ENCODE results near the gene TGFBRAP1. TPM values are rescaled to one million over a fixed set of nuclear protein-coding genes. Genes with fewer than 3 reads are reported as not detected.
A peak's percentile ranks its signal among the peaks of the same experiment; 100 is the strongest.

TGFBRAP1 gene
- total and polyA plus RNA-seq, 4 experiments from 2014 or later = 19.9 to 27.4 (median 20.8) TPM

DNA sequence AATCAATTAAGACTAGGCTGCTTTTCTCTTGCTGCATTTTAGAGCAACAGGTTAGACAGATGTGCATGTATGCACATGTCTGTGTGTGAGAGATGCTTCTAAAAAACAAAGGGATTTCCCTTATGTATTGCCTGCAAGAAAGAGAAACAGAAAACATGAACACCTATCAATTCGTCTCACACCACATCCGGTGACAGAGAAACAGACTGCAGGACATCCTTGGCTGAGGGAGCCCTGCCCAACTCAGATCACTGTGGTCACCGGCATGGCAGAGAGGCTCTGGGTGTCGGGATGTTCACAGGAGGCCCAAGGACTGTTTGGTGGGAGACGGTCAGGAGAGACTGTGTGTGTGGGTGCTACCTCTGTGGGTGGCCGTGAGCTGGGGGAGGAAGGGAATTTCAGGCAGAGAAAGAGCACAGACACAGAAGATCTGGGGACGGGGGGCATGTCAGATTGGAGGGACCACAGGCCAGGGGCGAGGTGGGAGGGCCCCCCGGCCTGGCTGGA, 44.4 kb upstream of the TGFBRAP1 start:
- peak; percentile 22 to 52 (median 38) for DNase-seq
- Histone ChIP-seq H3K9me3 (ENCODE audit: control insufficient read depth in 1 of 2, low read length in 2 of 2) (no peaks in the 10 kb centered on the region), H3K27me3 (ENCODE audit: insufficient read depth, low read length) (no peaks in the 10 kb centered on the region), H3K36me3 (ENCODE audit: insufficient read depth, low read length) (no peaks in the 10 kb centered on the region), H3K27ac (ENCODE audit: low read depth, low read length) (no peak overlapping the region), H3K4me3 (ENCODE audit: low read length in 2 of 2) (no peak overlapping the region), H3K4me1 (ENCODE audit: insufficient read depth, low read length) (peaks cover 27% of the 10 kb centered on the region)
- intact Hi-C loops (cut with micrococcal nuclease) = no loop called here
- Mint-ChIP-seq H3K9me3 (no peaks in the 10 kb centered on the region), H3K36me3 (no peaks in the 10 kb centered on the region), H3K4me1 (peaks cover 14 to 27% (median 25%) of the 10 kb centered on the region in 4 donors), H3K4me3 (peak overlapping the region; percentile 69 to 89 (median 79)), H3K27me3 (no peaks in the 10 kb centered on the region), H3K27ac (peak overlapping the region; percentile 35 to 95 (median 83))
- POLR2A ChIA-PET (ENCODE audit: partially characterized antibody) = no interaction called here
- CTCF ChIA-PET (ENCODE audit: partially characterized antibody) = interaction anchor here (6.2 kb wide), 1 partner anchor 146 kb away, joined by 57 read pairs; no protein-coding TSS in a partner anchor

GRCh38 chr2:105373344-105373781, 43.8 kb upstream of the TGFBRAP1 start:
- Histone ChIP-seq H3K4me3 (ENCODE audit: low read length in 2 of 2) (no peak overlapping the region), H3K27ac (ENCODE audit: low read depth, low read length) (no peak overlapping the region), H3K9me3 (ENCODE audit: control insufficient read depth in 1 of 2, low read length in 2 of 2) (no peaks in the 10 kb centered on the region), H3K36me3 (ENCODE audit: insufficient read depth, low read length) (no peaks in the 10 kb centered on the region), H3K4me1 (ENCODE audit: insufficient read depth, low read length) (peaks cover 27% of the 10 kb centered on the region), H3K27me3 (ENCODE audit: insufficient read depth, low read length) (no peaks in the 10 kb centered on the region)
- intact Hi-C loops (cut with micrococcal nuclease) = no loop called here
- Mint-ChIP-seq H3K27me3 (no peaks in the 10 kb centered on the region), H3K36me3 (no peaks in the 10 kb centered on the region), H3K27ac (peak overlapping the region in 5 of 7 donors; percentile 43 to 84 (median 67)), H3K4me3 (peak overlapping the region in 2 of 8 donors; percentile 79), H3K9me3 (no peaks in the 10 kb centered on the region), H3K4me1 (peaks cover 15 to 27% (median 25%) of the 10 kb centered on the region in 4 donors)
- no peak for DNase-seq
- ChIA-PET CTCF (ENCODE audit: partially characterized antibody) (interaction anchor here (6.2 kb wide), 1 partner anchor 146 kb away, joined by 57 read pairs; no protein-coding TSS in a partner anchor), POLR2A (ENCODE audit: partially characterized antibody) (no interaction called here)

GRCh38 chr2:105371810-105372209, 42.3 kb upstream of the TGFBRAP1 start:
- no peak overlapping the region for H3K4me3 ChIP-seq (ENCODE audit: low read length in 2 of 2)
- Mint-ChIP-seq H3K27ac (peak overlapping the region in 1 of 7 donors; percentile 21), H3K9me3 (no peaks in the 10 kb centered on the region), H3K36me3 (no peaks in the 10 kb centered on the region), H3K4me1 (peaks cover 15 to 27% (median 25%) of the 10 kb centered on the region in 4 donors), H3K27me3 (no peaks in the 10 kb centered on the region), H3K4me3 (no peak overlapping the region)
- intact Hi-C loops (cut with micrococcal nuclease) = no loop called here
- no peaks in the 10 kb centered on the region for H3K36me3 ChIP-seq (ENCODE audit: insufficient read depth, low read length)
- POLR2A ChIA-PET (ENCODE audit: partially characterized antibody) = no interaction called here
- no peak for DNase-seq
- CTCF ChIA-PET (ENCODE audit: partially characterized antibody) = interaction anchor here (6.2 kb wide), 1 partner anchor 148 kb away, joined by 57 read pairs; no protein-coding TSS in a partner anchor
- H3K27me3 ChIP-seq (ENCODE audit: insufficient read depth, low read length) = no peaks in the 10 kb centered on the region
- H3K9me3 ChIP-seq (ENCODE audit: control insufficient read depth in 1 of 2, low read length in 2 of 2) = no peaks in the 10 kb centered on the region
- H3K4me1 ChIP-seq (ENCODE audit: insufficient read depth, low read length) = peaks cover 27% of the 10 kb centered on the region
- H3K27ac ChIP-seq (ENCODE audit: low read depth, low read length) = no peak overlapping the region

DNA sequence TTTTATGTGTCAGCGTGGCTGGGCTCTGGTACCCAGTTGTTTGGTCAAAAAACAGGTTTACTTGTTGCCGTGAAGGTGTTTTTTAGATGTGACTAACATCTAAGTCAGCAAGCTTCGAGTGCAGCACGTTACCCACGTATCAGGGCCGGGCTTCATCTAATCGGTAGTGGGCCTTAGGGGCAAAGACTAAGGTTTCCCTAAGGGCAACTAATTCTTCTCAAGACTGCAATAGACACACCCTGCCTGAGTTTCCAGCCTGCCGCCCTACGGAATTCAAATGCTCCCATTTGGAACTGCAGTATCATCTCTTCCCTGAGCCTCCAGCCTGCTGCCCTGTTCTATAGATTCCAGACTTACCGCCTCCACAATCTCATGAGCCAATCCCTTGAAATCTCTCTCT, 41.6 kb upstream of the TGFBRAP1 start:
- Histone ChIP-seq H3K4me3 (ENCODE audit: low read length in 2 of 2) (no peak overlapping the region), H3K36me3 (ENCODE audit: insufficient read depth, low read length) (no peaks in the 10 kb centered on the region), H3K9me3 (ENCODE audit: control insufficient read depth in 1 of 2, low read length in 2 of 2) (no peaks in the 10 kb centered on the region), H3K27me3 (ENCODE audit: insufficient read depth, low read length) (no peaks in the 10 kb centered on the region), H3K27ac (ENCODE audit: low read depth, low read length) (no peak overlapping the region), H3K4me1 (ENCODE audit: insufficient read depth, low read length) (peaks cover 27% of the 10 kb centered on the region)
- Mint-ChIP-seq H3K4me3 (no peak overlapping the region), H3K36me3 (no peaks in the 10 kb centered on the region), H3K4me1 (peaks cover 15 to 27% (median 25%) of the 10 kb centered on the region in 4 donors), H3K27me3 (no peaks in the 10 kb centered on the region), H3K9me3 (no peaks in the 10 kb centered on the region), H3K27ac (no peak overlapping the region)
- DNase-seq = no peak
- POLR2A ChIA-PET (ENCODE audit: partially characterized antibody) = no interaction called here
- CTCF ChIA-PET (ENCODE audit: partially characterized antibody) = interaction anchor here (1.3 to 6.2 kb wide), 3 partner anchors 30 to 173 kb away, joined by 3 to 57 read pairs (median 5); no protein-coding TSS in a partner anchor
- intact Hi-C loops (cut with micrococcal nuclease) = no loop called here

GRCh38 chr2:105369777-105370690, 40.5 kb upstream of the TGFBRAP1 start:
- ChIA-PET POLR2A (ENCODE audit: partially characterized antibody) (no interaction called here), CTCF (ENCODE audit: partially characterized antibody) (interaction anchor here (0.6 to 6.2 kb wide), 13 partner anchors 15 to 1173 kb away, joined by 3 to 77 read pairs (median 3); no protein-coding TSS in a partner anchor)
- Histone ChIP-seq H3K4me1 (ENCODE audit: insufficient read depth, low read length) (peaks cover 27% of the 10 kb centered on the region), H3K9me3 (ENCODE audit: control insufficient read depth in 1 of 2, low read length in 2 of 2) (no peaks in the 10 kb centered on the region), H3K27ac (ENCODE audit: low read depth, low read length) (no peak overlapping the region), H3K27me3 (ENCODE audit: insufficient read depth, low read length) (no peaks in the 10 kb centered on the region), H3K4me3 (ENCODE audit: low read length in 2 of 2) (no peak overlapping the region), H3K36me3 (ENCODE audit: insufficient read depth, low read length) (no peaks in the 10 kb centered on the region)
- Mint-ChIP-seq H3K36me3 (no peaks in the 10 kb centered on the region), H3K27ac (peak overlapping the region in 5 of 7 donors; percentile 14 to 68 (median 25)), H3K4me1 (peaks cover 15 to 27% (median 25%) of the 10 kb centered on the region in 4 donors), H3K4me3 (peak overlapping the region in 7 of 8 donors; percentile 0 to 65 (median 16)), H3K9me3 (no peaks in the 10 kb centered on the region), H3K27me3 (no peaks in the 10 kb centered on the region)
- intact Hi-C loops (cut with micrococcal nuclease) = loop anchor here (1.0 to 2.0 kb wide), 4 partner anchors 151 to 1212 kb away; no protein-coding TSS in a partner anchor
- DNase-seq = peak; percentile 77 to 85 (median 82)

DNA sequence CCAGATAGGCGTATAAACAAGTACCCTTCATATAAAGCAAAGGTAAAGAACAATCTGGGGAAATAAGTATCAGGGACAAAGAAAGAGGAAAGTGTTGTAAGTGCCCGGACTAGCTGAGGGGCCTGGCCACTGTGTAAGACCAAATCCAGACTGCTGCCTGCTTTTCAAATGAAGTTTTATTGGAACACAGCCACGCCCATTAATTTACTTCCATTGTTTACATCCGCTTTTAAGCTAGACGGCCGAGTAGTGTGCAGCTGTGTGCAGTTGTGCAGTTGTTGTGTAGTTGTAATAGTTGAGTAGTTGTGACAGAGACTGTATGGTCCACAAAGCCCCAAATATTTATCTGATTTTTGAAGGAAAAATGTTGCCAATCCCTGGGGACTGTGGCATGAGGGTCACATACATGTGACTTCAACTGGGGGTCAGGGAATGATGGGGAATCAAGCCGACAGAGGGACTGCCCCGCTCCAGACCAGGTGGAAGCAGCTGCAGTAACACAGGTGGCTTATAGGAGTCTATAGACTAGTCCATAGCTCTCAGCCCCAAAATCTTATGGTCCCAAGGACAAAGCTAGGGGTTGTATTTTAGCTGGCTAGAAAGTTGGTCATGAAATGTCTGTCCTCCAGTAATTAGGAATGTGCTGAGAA, 39.3 kb upstream of the TGFBRAP1 start:
- H3K4me3 ChIP-seq (ENCODE audit: low read length in 2 of 2) = no peak overlapping the region
- H3K9me3 Mint-ChIP-seq = no peaks in the 10 kb centered on the region
- intact Hi-C loops (cut with micrococcal nuclease) = loop anchor here (1.0 to 2.0 kb wide), 4 partner anchors 152 to 1213 kb away; no protein-coding TSS in a partner anchor
- ChIA-PET POLR2A (ENCODE audit: partially characterized antibody) (no interaction called here), CTCF (ENCODE audit: partially characterized antibody) (interaction anchor here (0.6 to 3.6 kb wide), 12 partner anchors 9 to 419 kb away, joined by 3 to 77 read pairs (median 4); no protein-coding TSS in a partner anchor)
- H3K27ac Mint-ChIP-seq = no peak overlapping the region
- H3K36me3 ChIP-seq (ENCODE audit: insufficient read depth, low read length) = no peaks in the 10 kb centered on the region
- no peaks in the 10 kb centered on the region for H3K9me3 ChIP-seq (ENCODE audit: control insufficient read depth in 1 of 2, low read length in 2 of 2)
- no peaks in the 10 kb centered on the region for H3K27me3 Mint-ChIP-seq
- H3K4me3 Mint-ChIP-seq = no peak overlapping the region
- no peaks in the 10 kb centered on the region for H3K36me3 Mint-ChIP-seq
- no peak for DNase-seq
- H3K4me1 ChIP-seq (ENCODE audit: insufficient read depth, low read length) = peaks cover 21% of the 10 kb centered on the region
- no peak overlapping the region for H3K27ac ChIP-seq (ENCODE audit: low read depth, low read length)
- H3K27me3 ChIP-seq (ENCODE audit: insufficient read depth, low read length) = no peaks in the 10 kb centered on the region
- H3K4me1 Mint-ChIP-seq = peaks cover 12 to 20% (median 18%) of the 10 kb centered on the region in 4 donors

All from CD4-positive, alpha-beta memory T cell (primary cell).